Stimulated activated CD4-positive, alpha-beta T cell treated with anti-CD3 and anti-CD28 coated beads, Interleukin-4, amount 100 ng/mL, for 1 hour (primary cell): ENCODE measurements around the gene UBE2G2.

Experiments
- DNase-seq: peaks from one replicate; pipeline ENCODE4 v3.0.0-alpha.2; 2020

The UBE2G2 gene

GRCh38 chr21:44801468-44802395 is at the start of gene UBE2G2:
Gene UBE2G2, minus strand, starts transcription at chr21:44801820. Its CDS starts 72 bp downstream, at chr21:44801748.
- peak; percentile 89 for DNase-seq

- DNase-seq = no peak
Observed at GRCh38 chr21:44850905-44851657, 49.5 kb upstream of the UBE2G2 start.

- DNase-seq = no peak
Observed at GRCh38 chr21:44850208-44850800, 48.7 kb upstream of the UBE2G2 start.

- no peak for DNase-seq
Observed at GRCh38 chr21:44849616-44850130, 48.1 kb upstream of the UBE2G2 start.

GRCh38 chr21:44848821-44849521 is 47.4 kb upstream of the UBE2G2 start:
- no peak for DNase-seq

- DNase-seq = no peak
Observed at GRCh38 chr21:44847261-44848056, 45.8 kb upstream of the UBE2G2 start.

GRCh38 chr21:44846485-44847260 is 45.1 kb upstream of the UBE2G2 start:
- DNase-seq = peak; percentile 43

- no peak for DNase-seq
Observed at GRCh38 chr21:44846224-44846484, 44.5 kb upstream of the UBE2G2 start.

GRCh38 chr21:44845418-44846223 is 44.0 kb upstream of the UBE2G2 start:
- peak; percentile 56 for DNase-seq

- DNase-seq = no peak
Observed at GRCh38 chr21:44844256-44844655, 42.6 kb upstream of the UBE2G2 start.

GRCh38 chr21:44842721-44843445 is 41.3 kb upstream of the UBE2G2 start:
- no peak for DNase-seq

GRCh38 chr21:44842087-44842486 is 40.5 kb upstream of the UBE2G2 start:
- no peak for DNase-seq

GRCh38 chr21:44840771-44841170 is 39.2 kb upstream of the UBE2G2 start:
- DNase-seq = no peak

GRCh38 chr21:44838951-44839350 is 37.3 kb upstream of the UBE2G2 start:
- no peak for DNase-seq

- DNase-seq = no peak
Observed at GRCh38 chr21:44838039-44838895, 36.6 kb upstream of the UBE2G2 start.

GRCh38 chr21:44837537-44837936 is 35.9 kb upstream of the UBE2G2 start:
- no peak for DNase-seq

GRCh38 chr21:44836666-44837471 is 35.2 kb upstream of the UBE2G2 start:
- no peak for DNase-seq

- no peak for DNase-seq
Observed at GRCh38 chr21:44836349-44836665, 34.7 kb upstream of the UBE2G2 start.
